GM12872 (cell line): ENCODE data around the gene TPRG1.

ENCODE experiments used
- CTCF ChIP-seq: IDR thresholded peaks from 3 replicates; pipeline ENCODE4 v1.5.1; 2011; ENCODE audit warnings: low read depth, mild to moderate bottlenecking, low read length, moderate library complexity; ENCODE audit not compliant: insufficient read depth

Gene TPRG1

DNA sequence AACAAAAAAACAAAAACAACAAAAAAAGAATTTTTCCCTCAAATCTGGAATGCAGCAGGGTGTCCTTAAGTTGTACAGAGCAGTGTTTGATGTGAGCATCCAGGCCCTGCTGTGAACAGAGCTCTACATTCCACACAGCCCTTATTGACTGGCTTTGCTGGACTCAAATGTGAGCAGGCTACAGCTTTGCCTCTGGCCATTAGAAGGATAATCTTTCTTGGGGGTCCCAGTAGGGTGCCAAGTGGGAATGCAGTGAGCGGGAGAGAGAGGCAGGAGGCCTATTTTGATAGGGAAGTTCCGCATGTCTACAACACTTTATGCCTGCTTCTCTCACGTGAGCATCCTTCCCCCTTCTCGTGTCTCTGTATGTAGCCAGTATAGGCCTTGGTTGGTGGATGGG is 34.4 kb upstream of the TPRG1 start:
- TF ChIP-seq CTCF: no peak

DNA sequence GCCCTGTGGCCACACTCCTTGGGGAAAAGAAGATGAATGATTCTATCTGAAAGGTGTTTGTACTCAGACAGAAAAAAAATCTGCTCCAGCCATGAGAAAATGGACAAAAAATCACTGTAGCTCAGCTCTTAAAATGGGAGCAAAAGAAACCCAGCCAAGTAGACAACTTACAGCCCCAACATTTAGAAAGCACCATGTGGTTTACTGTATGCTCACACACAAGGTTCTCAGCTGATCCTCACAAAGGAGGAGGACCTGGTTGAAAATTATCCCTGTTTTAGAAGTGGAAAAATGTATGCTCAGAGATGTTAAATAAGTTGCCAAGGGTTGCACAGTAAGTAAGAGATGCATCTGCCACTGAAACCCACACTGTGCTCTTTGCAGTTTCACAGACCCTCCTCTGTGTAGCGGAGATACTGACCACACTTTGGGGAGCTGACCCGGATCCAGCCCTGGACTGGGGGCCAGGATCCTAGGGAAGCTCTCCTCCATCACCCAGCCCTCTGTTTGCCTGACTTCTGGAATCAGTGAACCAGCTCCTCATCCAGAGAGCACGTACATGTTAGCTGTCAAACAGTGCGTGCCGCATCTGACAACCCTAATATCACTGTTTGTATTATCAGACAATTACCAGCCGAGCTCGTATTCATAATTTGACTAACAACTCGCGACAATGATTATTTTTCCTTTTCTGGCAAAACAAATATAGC is 32.7 kb upstream of the TPRG1 start:
- no peak for TF ChIP-seq CTCF

DNA sequence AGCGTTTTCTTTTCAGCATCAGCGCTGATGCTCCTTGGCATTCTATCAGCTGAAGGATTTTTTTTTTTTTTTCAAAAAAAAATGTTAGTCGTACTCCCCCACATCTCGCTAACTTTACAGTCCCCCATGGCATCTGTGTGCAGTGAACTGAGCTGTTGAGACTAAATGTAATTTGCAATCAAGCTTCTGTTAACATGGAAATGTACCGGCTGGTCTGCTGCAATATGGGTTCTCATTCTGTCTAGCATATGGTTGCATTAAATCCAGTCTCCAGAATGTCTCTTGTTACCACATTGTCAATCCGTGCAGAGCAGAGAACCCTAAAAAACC is 32.2 kb upstream of the TPRG1 start:
- no peak for TF ChIP-seq CTCF

- TF ChIP-seq CTCF: no peak
These were observed 29.2 kb upstream of the TPRG1 start for GRCh38 chr3:189142527-189142926.

DNA sequence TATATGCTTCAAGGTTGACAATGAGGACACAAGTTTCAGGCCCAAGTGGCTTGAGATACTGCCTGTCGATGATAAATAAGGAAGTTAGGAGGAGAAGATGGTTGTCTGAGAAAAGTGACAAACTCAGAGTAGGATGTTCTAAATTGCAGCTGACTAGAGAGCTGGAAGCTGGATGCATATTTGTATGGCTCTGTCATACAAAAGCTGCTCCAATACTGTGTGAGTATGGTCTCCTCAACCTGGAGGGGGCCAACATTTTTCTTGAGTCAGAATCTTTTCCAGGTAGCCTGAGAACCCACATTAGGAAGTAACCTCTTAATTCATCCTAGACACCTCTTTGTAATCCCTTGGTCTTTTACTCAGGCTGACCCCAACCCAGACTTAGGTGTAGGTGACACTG is 28.4 kb upstream of the TPRG1 start:
- no peak for TF ChIP-seq CTCF

DNA sequence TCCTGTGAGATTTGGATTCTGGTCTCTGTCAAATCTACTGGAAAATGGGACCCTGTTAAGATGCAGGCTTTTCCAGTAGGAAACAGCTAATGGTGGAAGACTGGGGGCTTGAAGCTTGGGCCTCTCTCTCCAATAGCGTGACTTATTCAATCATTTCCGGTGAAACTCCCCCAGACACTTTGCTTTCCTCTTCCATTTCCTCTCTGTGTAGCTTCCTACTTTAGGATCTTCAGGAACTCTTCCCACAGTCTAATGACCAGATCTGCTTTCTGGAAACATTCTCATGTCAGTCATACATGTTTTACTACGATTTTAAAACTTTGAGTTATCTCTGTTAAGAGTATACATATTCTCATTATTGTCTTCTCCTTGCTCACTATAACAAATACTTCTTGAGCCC is 28.0 kb upstream of the TPRG1 start:
- TF ChIP-seq CTCF: no peak

GRCh38 chr3:189144645-189145044 is 27.1 kb upstream of the TPRG1 start:
- TF ChIP-seq CTCF: no peak
